ENCODE data around the gene GDF7. TPM values are rescaled to one million over a fixed set of nuclear protein-coding genes. Genes with fewer than 3 reads are reported as not detected.

GDF7 gene
- total and polyA plus RNA-seq, 2 of the 4 experiments (the other 2 are of a cell fraction), result under 0.01 to 0.02 TPM

DNA sequence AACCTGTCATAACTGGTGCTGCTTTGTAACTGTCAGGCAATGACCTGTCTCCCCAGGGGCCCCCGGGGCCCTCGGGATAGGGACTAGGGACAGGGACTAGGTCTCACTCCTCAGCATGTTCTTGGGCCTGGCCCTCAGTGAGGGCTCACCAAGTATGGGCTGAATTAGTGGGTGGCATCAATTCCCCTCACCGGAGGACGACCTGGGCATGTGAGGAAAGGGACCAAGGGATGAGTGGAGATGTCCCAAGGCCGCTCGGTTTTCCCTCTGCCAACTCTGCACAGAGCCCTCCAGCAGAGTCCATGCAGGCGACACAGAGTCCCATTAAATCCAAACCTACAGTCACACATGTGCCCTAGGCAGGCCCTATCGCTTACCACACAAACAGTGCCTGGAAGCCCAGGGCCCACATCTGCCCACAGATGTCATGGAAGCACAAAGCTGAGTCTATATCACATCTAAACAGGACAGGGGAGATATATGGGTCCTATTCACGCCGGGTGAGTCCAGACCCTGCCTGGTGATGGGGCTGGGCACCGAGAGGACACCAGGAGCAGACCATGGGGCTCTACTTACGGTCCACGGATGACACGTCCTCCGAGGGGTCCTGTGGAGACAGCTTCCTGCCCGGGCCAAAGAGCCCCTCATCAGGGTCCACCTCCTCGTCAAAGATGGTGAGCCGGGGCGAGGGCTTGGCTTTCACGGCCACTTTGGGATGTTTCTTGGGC is 42.6 kb upstream of the GDF7 start:
- CTCF ChIA-PET, result no interaction called here
- dilution Hi-C loops (cut with HindIII; ENCODE audit: low sequenced_read_pairs, unreplicated experiment), result no loop called here
- no peak overlapping the region for H2BK20ac ChIP-seq (ENCODE audit: low read depth, low read length)
- 85% methylated on average over 9 of the region's 20 CpGs; no CpG with 5 or more reads in 1 of the 2 experiments for WGBS, 2 experiments (ENCODE audit: extremely low coverage in 2 of 2, insufficient read length in 1 of 2)
- H3K4me3 ChIP-seq (ENCODE audit: insufficient read depth, low read depth, low read length), result no peak overlapping the region
- no peak overlapping the region for H3K4me2 ChIP-seq (ENCODE audit: low read depth, low read length)
- peaks cover 3% of the 10 kb centered on the region; the same call in 1 of the 2 replicates for H3K9me1 ChIP-seq (ENCODE audit: insufficient read depth, low read length)
- in situ Hi-C loops (cut with MboI; ENCODE audit: low sequenced_read_pairs), result no loop called here
- intact Hi-C loops (cut with micrococcal nuclease), result no loop called here
- H2BK120ac ChIP-seq (ENCODE audit: low read depth, low read length), result no peak overlapping the region
- H2BK5ac ChIP-seq (ENCODE audit: low read depth, low read length, poor library complexity, severe bottlenecking), result no peak overlapping the region
- no peak overlapping the region for H2AK9ac ChIP-seq (replicated peaks; ENCODE audit: low read depth, low read length, poor library complexity)
- no TSS peak for BruUV-seq (replicated peaks)
- no peak overlapping the region for H3K14ac ChIP-seq (replicated peaks; ENCODE audit: low read depth, low read length)
- no peak overlapping the region for H4K8ac ChIP-seq (ENCODE audit: low read depth in 2 of 2, low read length in 2 of 2)
- H2AK5ac ChIP-seq (ENCODE audit: low read depth, low read length), result no peak overlapping the region
- peaks cover 2% of the 10 kb centered on the region; the same call in 1 of the 2 replicates for H3K4me1 ChIP-seq (ENCODE audit: control insufficient read depth, insufficient read depth, low read length)
- no peak overlapping the region for H3K27ac ChIP-seq (ENCODE audit: insufficient read depth, low read length)
- DNase-seq (no peak), ATAC-seq (ENCODE audit: low read depth) (no peak)
- no peaks in the 10 kb centered on the region for H4K20me1 ChIP-seq (ENCODE audit: insufficient read depth, low read length)
- no peaks in the 10 kb centered on the region for H3K27me3 ChIP-seq (ENCODE audit: control insufficient read depth, insufficient read depth, low read length)
- no peak overlapping the region for H3K18ac ChIP-seq (ENCODE audit: low read depth, low read length)
- H3K4ac ChIP-seq (ENCODE audit: low read depth, low read length), result no peak overlapping the region
- H3K23ac ChIP-seq (ENCODE audit: low read depth, low read length), result no peak overlapping the region
- peaks cover 35% of the 10 kb centered on the region for H3K36me3 ChIP-seq (ENCODE audit: control insufficient read depth, insufficient read depth, low read length)
- H3K79me1 ChIP-seq (ENCODE audit: low read depth in 1 of 2, low read length in 2 of 2), result no peaks in the 10 kb centered on the region
- H3K9ac ChIP-seq (ENCODE audit: low read depth, low read length), result no peak overlapping the region
- POLR2A ChIA-PET (ENCODE audit: unreplicated experiment), result no interaction called here
- H4K91ac ChIP-seq (ENCODE audit: insufficient read depth, low read depth, low read length), result no peak overlapping the region
- H3K9me3 ChIP-seq (ENCODE audit: control insufficient read depth, insufficient read depth, low read length), result no peaks in the 10 kb centered on the region
- TF ChIP-seq RFX5 (IDR thresholded peaks at IDR 0.05; ENCODE audit: low read depth, low read length) (no peak), BHLHE40 (IDR thresholded peaks at IDR 0.05; ENCODE audit: low read depth, low read length) (no peak), SMC3 (IDR thresholded peaks at IDR 0.05; ENCODE audit: low read depth, low read length) (no peak), CEBPB (IDR thresholded peaks at IDR 0.05; ENCODE audit: low read depth, low read length) (no peak)
- TF ChIP-seq, protein P1, sequence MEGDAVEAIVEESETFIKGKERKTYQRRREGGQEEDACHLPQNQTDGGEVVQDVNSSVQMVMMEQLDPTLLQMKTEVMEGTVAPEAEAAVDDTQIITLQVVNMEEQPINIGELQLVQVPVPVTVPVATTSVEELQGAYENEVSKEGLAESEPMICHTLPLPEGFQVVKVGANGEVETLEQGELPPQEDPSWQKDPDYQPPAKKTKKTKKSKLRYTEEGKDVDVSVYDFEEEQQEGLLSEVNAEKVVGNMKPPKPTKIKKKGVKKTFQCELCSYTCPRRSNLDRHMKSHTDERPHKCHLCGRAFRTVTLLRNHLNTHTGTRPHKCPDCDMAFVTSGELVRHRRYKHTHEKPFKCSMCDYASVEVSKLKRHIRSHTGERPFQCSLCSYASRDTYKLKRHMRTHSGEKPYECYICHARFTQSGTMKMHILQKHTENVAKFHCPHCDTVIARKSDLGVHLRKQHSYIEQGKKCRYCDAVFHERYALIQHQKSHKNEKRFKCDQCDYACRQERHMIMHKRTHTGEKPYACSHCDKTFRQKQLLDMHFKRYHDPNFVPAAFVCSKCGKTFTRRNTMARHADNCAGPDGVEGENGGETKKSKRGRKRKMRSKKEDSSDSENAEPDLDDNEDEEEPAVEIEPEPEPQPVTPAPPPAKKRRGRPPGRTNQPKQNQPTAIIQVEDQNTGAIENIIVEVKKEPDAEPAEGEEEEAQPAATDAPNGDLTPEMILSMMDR (conservative IDR thresholded peaks at IDR 0.05; ENCODE audit: low read depth, low read length), result no peak
- no peak overlapping the region for H3K56ac ChIP-seq (ENCODE audit: extremely low read depth, insufficient read depth, low read length)
- no peak overlapping the region for H2BK15ac ChIP-seq (ENCODE audit: low read depth, low read length)
- no peak overlapping the region for H4K5ac ChIP-seq (ENCODE audit: low read depth, low read length)
- H2AFZ ChIP-seq (replicated peaks; ENCODE audit: low read length, poor library complexity), result no peak overlapping the region

Measured in IMR-90 (cell line).